GM19467 (cell line): Measurements from ENCODE around the gene MPC1L.
A peak's percentile ranks its signal among the peaks of the same experiment; 100 is the strongest.
"Not testable (repeated sequence)": the region's sequence is repeated elsewhere in the genome, so short reads cannot be mapped to it uniquely, and the experiment has no call there.

Experiments
- ATAC-seq: cut with Tn5 transposase; IDR thresholded peaks from one replicate; pipeline ENCODE4 v1.9.1; 2021; ENCODE audit warnings: mild to moderate bottlenecking, moderate library complexity; ENCODE audit not compliant: unreplicated experiment

MPC1L gene

DNA sequence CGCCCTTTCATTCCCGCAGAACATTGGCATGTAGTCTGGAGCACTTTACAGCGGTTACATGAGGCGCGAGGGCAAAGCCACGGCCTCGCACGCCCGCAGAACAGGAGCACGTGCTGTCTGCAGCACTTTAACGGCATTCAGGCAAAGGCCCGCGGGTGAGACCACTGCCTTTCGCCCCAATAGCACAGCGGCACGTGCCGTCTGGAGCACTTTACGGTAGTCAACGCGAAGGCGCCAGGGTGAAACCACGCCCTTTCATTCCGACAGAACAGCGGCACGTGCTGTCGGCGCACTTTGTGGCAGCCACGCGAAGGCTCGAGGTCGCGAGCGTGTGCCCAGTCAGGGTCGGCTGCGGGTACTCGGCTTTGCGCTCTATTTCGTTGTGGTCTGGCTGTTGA is at the start of gene MPC1L:
TSS of gene MPC1L (plus strand) at position 290 of the 398 bp plus-strand sequence. CDS start 138 bp downstream, outside the sequence.
- ATAC-seq, result no peak

- ATAC-seq, result no peak
Measured at GRCh38 chrX:40573763-40574162, 49.5 kb upstream of the MPC1L start.

DNA sequence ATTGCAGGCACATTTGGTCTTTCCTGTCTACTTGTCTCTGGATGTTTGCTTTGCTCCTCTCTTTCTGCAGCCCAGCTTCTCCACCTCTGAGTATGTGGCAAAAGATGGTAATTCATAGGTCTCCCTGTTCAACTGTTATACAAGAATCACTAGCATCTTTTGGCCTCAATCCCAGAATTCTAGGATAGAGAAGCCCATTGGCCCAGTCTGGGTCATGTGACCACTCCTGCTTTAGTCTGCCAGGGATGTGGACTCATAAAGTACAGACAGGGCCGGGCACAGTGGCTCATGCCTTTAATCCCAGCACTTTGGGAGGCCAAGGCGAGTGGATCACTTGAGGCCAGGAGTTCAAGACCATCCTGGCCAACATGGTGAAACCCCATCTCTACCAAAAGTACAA is 47.8 kb upstream of the MPC1L start:
- ATAC-seq, result not testable (repeated sequence)

DNA sequence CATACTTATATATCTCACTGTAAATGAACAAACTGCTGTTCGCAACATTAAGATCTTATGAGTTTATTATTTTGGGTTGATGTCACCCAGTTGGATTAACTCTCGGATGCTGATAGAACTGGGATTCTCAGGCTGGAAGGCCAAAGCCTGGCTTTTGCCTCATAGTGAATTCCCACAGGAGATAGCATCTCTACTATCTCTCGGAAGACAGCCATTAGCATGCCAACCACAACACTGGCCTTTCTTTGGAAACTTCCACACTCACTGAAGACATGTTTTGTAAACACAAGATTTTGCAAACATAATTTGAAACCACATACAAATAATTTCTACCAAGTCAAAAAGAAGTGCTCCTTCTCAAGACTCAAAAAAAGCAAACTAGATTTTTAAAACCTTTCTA is 46.9 kb upstream of the MPC1L start:
- no peak for ATAC-seq

DNA sequence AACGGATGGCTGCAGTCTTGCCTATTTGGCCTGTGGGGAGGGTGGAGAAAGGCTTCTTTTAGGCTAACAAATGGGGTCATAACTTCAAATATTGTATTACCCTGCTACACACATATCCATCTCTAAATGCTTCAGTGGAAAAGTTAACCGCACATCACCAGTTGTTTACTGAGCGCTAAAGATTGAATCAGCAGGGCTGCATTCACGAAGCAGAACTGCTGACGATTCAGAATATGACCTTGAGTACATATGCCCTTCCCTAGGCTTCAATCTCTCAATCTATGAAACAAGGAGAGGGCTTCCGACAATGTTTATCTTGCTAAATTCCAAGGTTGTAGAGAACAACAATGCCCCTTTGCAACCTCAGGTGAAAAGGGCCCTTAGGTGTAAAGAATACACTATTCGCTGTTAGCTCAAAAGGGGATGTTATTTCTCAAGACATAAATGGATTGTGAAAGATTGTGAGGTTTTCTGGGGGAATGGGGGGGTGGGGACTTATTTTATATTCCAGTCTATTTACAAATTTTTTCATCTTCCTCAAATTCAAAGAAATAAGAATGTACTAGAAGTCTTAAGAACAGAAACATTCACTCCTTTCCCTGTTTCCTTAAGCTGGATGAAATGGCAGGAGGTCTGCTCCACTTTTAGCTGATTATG is 45.1 kb upstream of the MPC1L start:
- no peak for ATAC-seq

GRCh38 chrX:40579141-40579540 is 44.1 kb upstream of the MPC1L start:
- ATAC-seq, result no peak

DNA sequence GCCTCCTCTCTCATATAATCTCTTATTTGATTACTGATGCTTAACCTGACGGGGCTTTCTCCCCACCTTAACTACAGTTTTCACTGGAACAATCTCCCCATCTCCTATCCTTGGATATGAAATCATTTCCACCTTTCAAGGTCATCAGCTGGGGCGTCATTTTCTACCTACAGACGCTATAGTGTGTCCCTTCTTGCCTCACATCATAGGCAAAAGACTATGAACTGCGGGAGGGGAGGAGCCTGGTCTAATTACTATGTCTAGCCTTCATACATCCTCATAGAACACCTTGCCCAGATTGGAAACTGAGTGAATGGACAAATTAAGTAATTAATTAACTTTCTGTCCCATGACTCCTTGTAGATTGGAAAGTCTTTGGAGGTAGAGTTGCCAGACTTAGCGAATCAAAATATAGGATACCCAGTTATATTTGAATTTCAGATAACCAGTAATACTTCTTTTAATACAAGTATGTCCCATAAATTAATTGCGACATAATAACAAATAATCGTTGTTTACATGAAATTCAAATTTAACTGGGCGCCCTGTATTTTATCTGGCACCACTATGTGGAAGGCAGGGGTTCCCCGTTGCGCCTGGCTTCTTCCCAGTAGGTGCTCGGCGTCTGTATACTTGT is 43.2 kb upstream of the MPC1L start:
- no peak for ATAC-seq

- ATAC-seq, result peak; percentile 89
Measured at GRCh38 chrX:40580537-40581335, 42.5 kb upstream of the MPC1L start, which contains the start of gene ATP6AP2. Gene ATP6AP2, plus strand, starts transcription at chrX:40580970. Its CDS starts 96 bp downstream, at chrX:40581066.

- ATAC-seq, result no peak
Measured at GRCh38 chrX:40581336-40581920, 41.8 kb upstream of the MPC1L start.

DNA sequence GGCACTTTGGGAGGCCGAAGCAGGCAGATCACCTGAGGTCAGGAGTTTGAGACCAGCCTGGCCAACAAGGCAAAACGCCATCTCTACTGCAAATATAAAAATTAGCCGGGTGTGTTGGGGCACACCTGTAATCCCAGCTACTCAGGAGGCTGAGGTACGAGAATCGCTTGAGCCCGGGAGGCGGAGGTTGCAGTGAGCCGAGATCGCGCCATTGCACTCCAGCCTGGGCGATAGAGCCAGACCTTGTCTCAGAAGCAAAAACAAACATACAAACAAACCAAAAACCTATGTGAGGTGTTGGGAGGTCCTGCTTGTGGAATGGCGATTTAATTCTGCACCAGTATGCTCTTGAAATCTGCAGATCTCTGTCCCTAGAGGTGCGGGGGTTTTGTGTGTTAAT is 41.0 kb upstream of the MPC1L start:
- ATAC-seq, result not testable (repeated sequence)

DNA sequence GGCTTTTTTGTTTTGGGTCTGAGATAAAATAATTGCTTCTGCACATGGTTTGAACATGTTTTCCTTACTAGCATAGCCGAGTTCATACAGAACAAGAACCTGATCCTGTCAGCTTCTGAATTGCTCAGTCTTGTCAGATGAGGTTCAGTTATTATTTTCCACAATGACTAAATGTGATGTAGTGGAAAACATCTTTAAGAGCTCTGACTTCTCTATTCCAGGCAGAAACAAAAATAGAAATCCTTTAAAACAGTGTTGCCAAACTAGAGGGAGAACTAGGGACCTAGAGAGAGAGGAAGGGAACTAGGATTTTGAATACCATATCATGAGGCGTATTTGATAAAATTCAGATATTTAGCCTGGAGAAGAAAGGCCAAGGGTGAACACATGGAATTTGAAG is 40.4 kb upstream of the MPC1L start:
- ATAC-seq, result no peak

- not testable (repeated sequence) for ATAC-seq
Measured at GRCh38 chrX:40587623-40588022, 35.6 kb upstream of the MPC1L start.

DNA sequence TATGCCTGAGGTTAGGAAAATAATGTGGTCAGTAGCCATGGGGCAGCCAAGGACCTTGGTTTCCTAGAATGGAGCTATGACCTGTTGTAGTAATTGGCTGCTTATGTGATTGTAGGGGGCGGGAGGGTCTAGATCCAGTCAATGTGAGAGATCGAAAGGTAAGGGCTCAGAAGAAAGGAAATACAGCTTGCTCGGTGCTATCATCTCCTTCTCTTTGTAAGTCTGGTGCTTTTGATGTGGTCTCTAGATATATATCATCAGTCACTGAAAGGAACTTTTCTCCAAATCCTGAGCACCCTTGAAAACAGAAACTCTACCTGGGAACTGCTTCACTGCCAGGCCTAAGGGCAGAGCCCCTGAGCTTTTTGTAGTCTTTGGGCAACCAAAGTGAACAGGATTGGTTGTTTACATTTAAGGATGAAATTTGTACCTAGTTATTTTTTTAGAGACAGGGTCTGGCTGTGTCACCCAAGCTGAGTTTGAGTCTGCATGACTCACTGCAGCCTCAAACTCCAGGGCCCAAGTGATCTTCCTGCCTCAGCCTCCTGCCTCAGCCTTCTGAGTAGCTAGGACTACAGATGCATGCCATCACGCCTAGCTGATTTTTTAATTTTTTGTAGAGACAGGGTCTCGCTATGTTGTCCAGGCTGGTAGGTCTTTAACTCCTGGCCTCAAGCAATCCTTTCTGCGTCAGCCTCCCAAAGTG is 33.5 kb upstream of the MPC1L start:
- ATAC-seq, result not testable (repeated sequence)

GRCh38 chrX:40603446-40603845 is 19.8 kb upstream of the MPC1L start:
- ATAC-seq, result no peak

- no peak for ATAC-seq
Measured at GRCh38 chrX:40607381-40607780, 15.8 kb upstream of the MPC1L start.

DNA sequence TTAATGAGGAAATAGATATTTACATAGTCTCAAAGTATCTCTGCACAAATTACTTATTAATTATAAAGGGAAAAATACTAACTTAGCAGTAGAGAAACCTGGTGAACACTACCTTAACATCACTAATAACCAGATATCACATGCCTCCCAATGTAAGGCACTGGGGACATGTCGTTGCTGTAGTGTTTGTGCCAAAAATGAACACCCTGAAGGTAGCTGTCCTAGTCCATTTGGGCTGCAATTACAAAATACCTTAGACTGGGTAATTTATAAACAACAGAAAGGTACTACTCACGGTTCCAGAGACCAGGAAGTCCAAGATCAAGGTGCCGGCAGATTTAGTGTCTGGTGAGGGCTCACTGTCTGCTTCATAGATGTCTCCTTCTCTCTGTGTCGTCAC is 10.7 kb upstream of the MPC1L start:
- ATAC-seq, result no peak

- ATAC-seq, result no peak
Measured at GRCh38 chrX:40615976-40616375, 7.3 kb upstream of the MPC1L start.

GRCh38 chrX:40617566-40617965 is 5.7 kb upstream of the MPC1L start:
- no peak for ATAC-seq

- ATAC-seq, result no peak
Measured at GRCh38 chrX:40622479-40623138, 619 bp upstream of the MPC1L start.

- ATAC-seq, result no peak
Measured at GRCh38 chrX:40623665-40624064, 437 bp downstream of the MPC1L start.
